SK-N-SH (cell line): ENCODE data around the gene ATG7. TPM values are rescaled to one million over a fixed set of nuclear protein-coding genes. Genes with fewer than 3 reads are reported as not detected.

Experiments used
- CTCF ChIA-PET: fragments of 300-600, 350-600 bp; formaldehyde crosslinking; extraction: SDS; loops from one replicate; lab custom pipeline; 2021; lab: Yijun Ruan, JAX
- POLR2A ChIA-PET: fragments of 350-600 bp; sonication (Branson Sonifier 250); formaldehyde crosslinking; extraction: SDS; loops from one replicate; lab custom pipeline; 2020; ENCODE audit warnings: antibody characterized with exemption, inconsistent platforms; lab: Yijun Ruan, JAX
- DNase-seq: peaks from one replicate; pipeline ENCODE4 v3.0.0; 2012
- H2AFZ ChIP-seq: fragments of 200-600 bp; sonication (generic); 2 replicates; pipeline ENCODE4 v1.8.1; 2016; ENCODE audit warnings: antibody characterized with exemption, mild to moderate bottlenecking, low read depth
- H3F3A ChIP-seq: fragments of 200-600 bp; sonication (generic); replicated peaks from 2 replicates; pipeline ENCODE3; 2016; ENCODE audit warnings: antibody characterized with exemption, mild to moderate bottlenecking; ENCODE audit not compliant: insufficient read depth
- H3K27ac ChIP-seq, 2 experiments: fragments of 200-500 bp in 1 of 2; fragments of 200-600 bp in 1 of 2; sonication (Bioruptor generic) in 1 of 2; sonication (generic), shearing (Covaris generic) in 1 of 2; 2 replicates each; pipeline versions ENCODE4 v1.5.1 to v1.6.1; 2014 to 2016; ENCODE audit warnings: low read depth in 2 of 2, inconsistent platforms in 1 of 2, low read length in 1 of 2, mild to moderate bottlenecking in 1 of 2, mixed read lengths in 1 of 2
- H3K27me3 ChIP-seq: fragments of 200-600 bp; sonication (generic), shearing (Covaris generic); 2 replicates; pipeline ENCODE4 v1.6.1; 2016; ENCODE audit warnings: mixed run types; ENCODE audit not compliant: insufficient read depth
- H3K36me3 ChIP-seq, 2 experiments: fragments of 200-500 bp in 1 of 2; fragments of 200-600 bp in 1 of 2; sonication (Bioruptor generic) in 1 of 2; sonication (generic) in 1 of 2; replicated peaks in 1 of 2; 2 replicates each; pipeline versions ENCODE3 to v1.5.1; 2014 to 2016; ENCODE audit warnings: low read length in 1 of 2, mild to moderate bottlenecking in 1 of 2; ENCODE audit not compliant: insufficient read depth in 2 of 2, control insufficient read depth in 1 of 2
- H3K4me1 ChIP-seq, 2 experiments: fragments of 200-500 bp in 1 of 2; fragments of 200-600 bp in 1 of 2; sonication (Bioruptor generic) in 1 of 2; sonication (generic), shearing (Covaris generic) in 1 of 2; 2 replicates each; pipeline versions ENCODE4 v1.5.1 to v1.6.1; 2014 to 2016; ENCODE audit warnings: low read depth in 1 of 2, low read length in 1 of 2, mixed run types in 1 of 2; ENCODE audit not compliant: insufficient read depth in 2 of 2, control insufficient read depth in 1 of 2
- H3K4me2 ChIP-seq: fragments of 200-600 bp; sonication (generic), shearing (Covaris generic); 2 replicates; pipeline ENCODE4 v1.6.1; 2017; ENCODE audit warnings: mixed run types
- H3K4me3 ChIP-seq, 2 experiments: fragments of 200-500 bp in 1 of 2; fragments of 200-600 bp in 1 of 2; sonication (Bioruptor generic) in 1 of 2; sonication (generic), shearing (Covaris generic) in 1 of 2; 2 replicates each; pipeline versions ENCODE4 v1.5.1 to v1.8.1; 2014 to 2016; ENCODE audit warnings: low read depth in 2 of 2, inconsistent platforms in 1 of 2, low read length in 1 of 2, mild to moderate bottlenecking in 1 of 2, mixed read lengths in 1 of 2, moderate library complexity in 1 of 2
- H3K79me2 ChIP-seq: fragments of 200-600 bp; sonication (generic); 2 replicates; pipeline ENCODE4 v1.8.1; 2017; ENCODE audit warnings: mild to moderate bottlenecking; ENCODE audit not compliant: insufficient read depth
- H3K9ac ChIP-seq: fragments of 200-600 bp; sonication (generic); 2 replicates; pipeline ENCODE4 v1.6.1; 2017; ENCODE audit warnings: mixed run types
- H3K9me2 ChIP-seq: fragments of 200-600 bp; sonication (generic); 2 replicates; pipeline ENCODE4 v1.6.1; 2017; ENCODE audit warnings: mixed run types
- H3K9me3 ChIP-seq: fragments of 200-600 bp; sonication (generic); 2 replicates; pipeline ENCODE4 v1.6.1; 2017; ENCODE audit warnings: mixed run types, mild to moderate bottlenecking, moderate library complexity
- H4K20me1 ChIP-seq: fragments of 200-600 bp; sonication (generic); 2 replicates; pipeline ENCODE4 v1.6.1; 2017; ENCODE audit warnings: mild to moderate bottlenecking, mixed run types; ENCODE audit not compliant: insufficient read depth
- CHD2 ChIP-seq: fragments of 150-350 bp; IDR thresholded peaks from 2 replicates; pipeline ENCODE4 v1.6.1; 2018; ENCODE audit warnings: low read length; ENCODE audit not compliant: partially characterized antibody
- ELF1 ChIP-seq: IDR thresholded peaks from 2 replicates; pipeline ENCODE4 v1.4.0; 2012
- EP300 ChIP-seq, 2 experiments: IDR thresholded peaks; 2 replicates each; pipeline versions ENCODE4 v1.4.0 to v1.6.1; 2012; ENCODE audit warnings: borderline replicate concordance in 1 of 2, low read depth in 1 of 2, low read length in 1 of 2
- FOSL2 ChIP-seq: IDR thresholded peaks from 2 replicates; pipeline ENCODE4 v1.4.0; 2012; ENCODE audit warnings: low read depth, mild to moderate bottlenecking, moderate library complexity, borderline replicate concordance
- FOXJ3 ChIP-seq: sonication (generic); formaldehyde crosslinking; IDR thresholded peaks from 2 replicates; pipeline ENCODE4 v1.5.1; 2020; ENCODE audit warnings: mild to moderate bottlenecking, missing genetic modification reagents
- FOXM1 ChIP-seq: IDR thresholded peaks from 2 replicates; pipeline ENCODE4 v1.4.0; 2012; ENCODE audit warnings: low read depth, mild to moderate bottlenecking
- GABPA ChIP-seq: IDR thresholded peaks from 2 replicates; pipeline ENCODE4 v1.4.0; 2012; ENCODE audit warnings: low read depth, mild to moderate bottlenecking
- GATA2 ChIP-seq: sonication (generic); formaldehyde crosslinking; IDR thresholded peaks from 2 replicates; pipeline ENCODE4 v1.5.0; 2020; ENCODE audit warnings: mild to moderate bottlenecking, missing genetic modification reagents
- IRF3 ChIP-seq: fragments of 150-350 bp; IDR thresholded peaks from 2 replicates; pipeline ENCODE4 v1.6.1; 2016; ENCODE audit warnings: mild to moderate bottlenecking, low read depth, low read length
- JUND ChIP-seq: IDR thresholded peaks from 2 replicates; pipeline ENCODE4 v1.4.0; 2012
- MAX ChIP-seq: IDR thresholded peaks from 2 replicates; pipeline ENCODE4 v1.4.0; 2012; ENCODE audit warnings: low read depth
- MEF2A ChIP-seq: IDR thresholded peaks from 2 replicates; pipeline ENCODE4 v1.4.0; 2012; ENCODE audit warnings: low read depth, borderline replicate concordance
- NFIC ChIP-seq: IDR thresholded peaks from 2 replicates; pipeline ENCODE4 v1.4.0; 2012; ENCODE audit warnings: borderline replicate concordance
- NRF1 ChIP-seq: IDR thresholded peaks from 2 replicates; pipeline ENCODE4 v1.6.1; 2012; ENCODE audit warnings: low read depth, mild to moderate bottlenecking, low read length
- PBX3 ChIP-seq: IDR thresholded peaks from 2 replicates; pipeline ENCODE4; 2012
- POLR2AphosphoS5 ChIP-seq: IDR thresholded peaks from 2 replicates; pipeline ENCODE4 v1.6.1; 2012; ENCODE audit warnings: low read depth, low read length
- RCOR1 ChIP-seq: fragments of 150-350 bp; IDR thresholded peaks from 2 replicates; pipeline ENCODE4 v1.6.1; 2017; ENCODE audit warnings: antibody characterized with exemption, low read length
- RFX5 ChIP-seq: IDR thresholded peaks from 2 replicates; pipeline ENCODE4 v1.6.1; 2012; ENCODE audit warnings: mild to moderate bottlenecking, improper control_type of control experiment, low read length
- RXRA ChIP-seq: IDR thresholded peaks from 2 replicates; pipeline ENCODE4 v1.4.0; 2012; ENCODE audit warnings: low read depth, mild to moderate bottlenecking, borderline replicate concordance
- SIN3A ChIP-seq: IDR thresholded peaks from 2 replicates; pipeline ENCODE4 v1.6.1; 2012; ENCODE audit warnings: low read depth, mild to moderate bottlenecking, low read length, moderate library complexity, borderline replicate concordance
- SMC3 ChIP-seq: IDR thresholded peaks from 2 replicates; pipeline ENCODE4 v1.6.1; 2012; ENCODE audit warnings: low read depth, low read length, improper control_type of control experiment
- TAF1 ChIP-seq: IDR thresholded peaks from 2 replicates; pipeline ENCODE4 v1.6.1; 2012; ENCODE audit warnings: low read depth, mild to moderate bottlenecking, low read length, moderate library complexity, borderline replicate concordance
- TCF12 ChIP-seq: IDR thresholded peaks from 2 replicates; pipeline ENCODE4 v1.4.0; 2012
- USF2 ChIP-seq: fragments of 150-350 bp; IDR thresholded peaks from 2 replicates; pipeline ENCODE4 v1.6.1; 2017; ENCODE audit warnings: antibody characterized with exemption, low read length, low read depth, borderline replicate concordance
- WGBS: methylation state at CpG from one replicate; pipeline ENCODE4 v1.1.6; 2017; ENCODE audit warnings: low lambda C conversion rate; 5-methylcytosine and 5-hydroxymethylcytosine counted together
- polyA plus RNA-seq, 3 experiments: library from polyadenylated mRNA; depleted of rRNA; stranded (reverse); fragments of >200 nt; gene quantifications; 2 replicates each; pipeline ENCODE4 v1.2.3, GENCODE V29; 2012

The ATG7 gene
- polyA plus RNA-seq, 1 of the 3 experiments (the other 2 are of a cell fraction), result 29.5 TPM

GRCh38 chr3:11379824-11380701, 107.9 kb downstream of the ATG7 start:
- no peaks in the 10 kb centered on the region for H3K79me2 ChIP-seq
- no peak for DNase-seq
- TF ChIP-seq MEF2A, result no peak
- no peak for TF ChIP-seq SIN3A
- TF ChIP-seq SMC3, result no peak
- TF ChIP-seq MAX, result no peak
- no peak for TF ChIP-seq NFIC
- TF ChIP-seq FOXJ3, result no peak
- no peak for TF ChIP-seq GABPA
- no peak for TF ChIP-seq FOXM1
- no peak for TF ChIP-seq JUND
- no peak for TF ChIP-seq ELF1
- H3K36me3 ChIP-seq, result peaks cover 0 to 8% of the 10 kb centered on the region in 2 experiments
- H2AFZ ChIP-seq, result no peak overlapping the region
- H3K27ac ChIP-seq, result no peak overlapping the region
- peaks cover 10% of the 10 kb centered on the region for H3F3A ChIP-seq
- H3K9me2 ChIP-seq, result no peaks in the 10 kb centered on the region
- POLR2A ChIA-PET, result no interaction called here
- H3K9ac ChIP-seq, result no peak overlapping the region
- peaks cover 6 to 12% of the 10 kb centered on the region in 2 experiments; a peak in 3 of 4 replicates for H3K4me1 ChIP-seq
- no peaks in the 10 kb centered on the region for H3K9me3 ChIP-seq
- no peaks in the 10 kb centered on the region for H3K27me3 ChIP-seq
- no peak overlapping the region for H3K4me3 ChIP-seq
- no peak overlapping the region for H3K4me2 ChIP-seq
- 85% methylated on average over 16 of the region's 16 CpGs for WGBS
- CTCF ChIA-PET, result interaction anchor here (0.6 to 7.1 kb wide), 59 partner anchors 10 to 796 kb away, joined by 3 to 147 read pairs (median 5); partner anchors contain the start of genes TAMM41 and VGLL4
- no peaks in the 10 kb centered on the region for H4K20me1 ChIP-seq

- DNase-seq, result no peak
- peaks cover 14% of the 10 kb centered on the region for H3F3A ChIP-seq
- CTCF ChIA-PET, result interaction anchor here (1.0 to 7.1 kb wide), 11 partner anchors 9 to 795 kb away, joined by 3 to 147 read pairs (median 8); no protein-coding TSS in a partner anchor
- POLR2A ChIA-PET, result no interaction called here
- no peaks in the 10 kb centered on the region for H4K20me1 ChIP-seq
- no peaks in the 10 kb centered on the region for H3K9me3 ChIP-seq
- no peaks in the 10 kb centered on the region for H3K9me2 ChIP-seq
- no peaks in the 10 kb centered on the region for H3K79me2 ChIP-seq
- no peak overlapping the region for H3K4me2 ChIP-seq
- no peak overlapping the region for H3K4me3 ChIP-seq
- no peaks in the 10 kb centered on the region for H3K27me3 ChIP-seq
- no peak overlapping the region for H2AFZ ChIP-seq
- peaks cover 15 to 16% of the 10 kb centered on the region in 2 experiments for H3K4me1 ChIP-seq
- no peak overlapping the region for H3K27ac ChIP-seq
- peaks cover 0 to 8% of the 10 kb centered on the region in 2 experiments for H3K36me3 ChIP-seq
- no peak overlapping the region for H3K9ac ChIP-seq
- no peak for TF ChIP-seq TAF1
- TF ChIP-seq MAX, result no peak
- TF ChIP-seq FOSL2, result no peak
- no peak for TF ChIP-seq EP300 (IDR thresholded peaks at IDR 0.05; ENCODE audit: borderline replicate concordance in 1 of 2, low read depth in 1 of 2, low read length in 1 of 2)
- no peak for TF ChIP-seq RXRA
- no peak for TF ChIP-seq CHD2
- TF ChIP-seq TCF12, result no peak
- no peak for TF ChIP-seq IRF3
- no peak for TF ChIP-seq JUND
- no peak for TF ChIP-seq ELF1
- TF ChIP-seq PBX3, result no peak
- no peak for TF ChIP-seq RFX5
- no peak for TF ChIP-seq GATA2
- TF ChIP-seq NRF1, result no peak
- TF ChIP-seq RCOR1, result no peak
- TF ChIP-seq USF2, result no peak
- no peak for TF ChIP-seq POLR2AphosphoS5
Measured at GRCh38 chr3:11381141-11381540, 108.9 kb downstream of the ATG7 start.
